Left renal pelvis (tissue), 4 donors: ENCODE results near the gene PROS1. TPM values are rescaled to one million over a fixed set of nuclear protein-coding genes. Genes with fewer than 3 reads are reported as not detected.
"Not testable (repeated sequence)": the region's sequence is repeated elsewhere in the genome, so short reads cannot be mapped to it uniquely, and the experiment has no call there.

Source experiments
- DNase-seq, 4 donors: peaks; one replicate each; pipeline ENCODE4 v3.0.0-alpha.2; 2013; ENCODE audit warnings: low read depth in 4 of 4, low spot score in 3 of 4
- polyA plus RNA-seq, 4 donors: library from polyadenylated mRNA; unstranded; fragments of 120-200 nt; gene quantifications; one replicate each; pipeline ENCODE4 v1.2.1, GENCODE V29; 2013; ENCODE audit not compliant: insufficient read length in 4 of 4

Gene PROS1
- polyA plus RNA-seq, 4 donors, result 34.7 to 52.4 (median 42.9) TPM

- DNase-seq, result peak; percentile 90 to 95 (median 94)
These were observed 6.4 kb upstream of the PROS1 start, which contains the start of gene ARL13B for GRCh38 chr3:93979850-93980676. ARL13B (plus strand) TSS chr3:93980155; CDS start chr3:93980424, 269 bp downstream.

- no peak for DNase-seq
These were observed 3.7 kb downstream of the PROS1 start for GRCh38 chr3:93969997-93970396.

- no peak for DNase-seq
These were observed 4.3 kb downstream of the PROS1 start for GRCh38 chr3:93969443-93969842.

- DNase-seq, result not testable (repeated sequence)
These were observed 8.6 kb downstream of the PROS1 start for GRCh38 chr3:93965106-93965505.

GRCh38 chr3:93962798-93963197, 10.9 kb downstream of the PROS1 start:
- DNase-seq, result no peak

GRCh38 chr3:93961489-93961888, 12.2 kb downstream of the PROS1 start:
- DNase-seq, result no peak

- no peak for DNase-seq
These were observed 12.7 kb downstream of the PROS1 start for GRCh38 chr3:93961026-93961425.

- DNase-seq, result not testable (repeated sequence)
These were observed 23.7 kb downstream of the PROS1 start for GRCh38 chr3:93949958-93950357.

GRCh38 chr3:93937485-93937884, 36.2 kb downstream of the PROS1 start:
- not testable (repeated sequence) for DNase-seq

GRCh38 chr3:93936549-93936948, 37.1 kb downstream of the PROS1 start:
- no peak for DNase-seq

GRCh38 chr3:93934366-93935046, 39.2 kb downstream of the PROS1 start:
- DNase-seq, result no peak

- no peak for DNase-seq
These were observed 42.0 kb downstream of the PROS1 start for GRCh38 chr3:93931597-93932229.

GRCh38 chr3:93930041-93930440, 43.7 kb downstream of the PROS1 start:
- no peak for DNase-seq

GRCh38 chr3:93926789-93927188, 46.9 kb downstream of the PROS1 start:
- no peak for DNase-seq

- no peak for DNase-seq
These were observed 49.2 kb downstream of the PROS1 start for GRCh38 chr3:93924491-93924890.

GRCh38 chr3:93923006-93923405, 50.7 kb downstream of the PROS1 start:
- no peak for DNase-seq

- DNase-seq, result not testable (repeated sequence)
These were observed 56.1 kb downstream of the PROS1 start for GRCh38 chr3:93917546-93918029.

- DNase-seq, result not testable (repeated sequence)
These were observed 60.1 kb downstream of the PROS1 start for GRCh38 chr3:93913623-93914022.

- no peak for DNase-seq
These were observed 62.5 kb downstream of the PROS1 start for GRCh38 chr3:93911206-93911605.

GRCh38 chr3:93910097-93910496, 63.6 kb downstream of the PROS1 start:
- DNase-seq, result no peak

- DNase-seq, result no peak
These were observed 66.6 kb downstream of the PROS1 start for GRCh38 chr3:93907132-93907531.
